HCT116 (cell line): ENCODE results near the gene PLRG1. TPM values are rescaled to one million over a fixed set of nuclear protein-coding genes. Genes with fewer than 3 reads are reported as not detected.

Experiments
- ATAC-seq: fragments of 200-7000 bp; cut with Tn5 transposase; 2 replicates; pipeline ENCODE4 v1.9.1; 2020; ENCODE audit warnings: mild to moderate bottlenecking, moderate library complexity
- BruUV-seq: library from RNA; stranded (reverse); fragments of 400-500 nt; replicated peaks from 2 replicates; lab custom pipeline; 2021; lab: Mats Ljungman, UMichigan
- CTCF ChIA-PET: fragments of 300-600 bp; sonication (Branson Sonifier 250); formaldehyde crosslinking; loops from one replicate; lab custom pipeline; 2021; ENCODE audit warnings: antibody characterized with exemption; lab: Charles Lee
- POLR2A ChIA-PET: fragments of 300-600, 350-600 bp; sonication (Branson Sonifier 250); formaldehyde crosslinking; loops from one replicate; lab custom pipeline; 2021; ENCODE audit warnings: antibody characterized with exemption; lab: Charles Lee
- RAD21 ChIA-PET, 2 experiments: fragments of 300-600 bp; sonication (Branson Sonifier 250); formaldehyde crosslinking; loops; one replicate each; lab custom pipeline; 2023; ENCODE audit warnings: low total read pairs in 2 of 2; ENCODE audit not compliant: uncharacterized antibody in 2 of 2, unreplicated experiment in 2 of 2, low non-redundant PET in 1 of 2; lab: Charles Lee
- DNase-seq: peaks from one replicate; pipeline ENCODE4 v3.0.0-alpha.2; 2010; ENCODE audit warnings: low read depth, low spot score
- H2AFZ ChIP-seq: fragments of 200-600 bp; shearing (Covaris generic), sonication (generic); 2 replicates; pipeline ENCODE4 v1.6.1; 2017; ENCODE audit warnings: low read depth, mixed run types, mixed read lengths, antibody characterized with exemption, low read length; ENCODE audit not compliant: poor library complexity, severe bottlenecking
- H3K27ac ChIP-seq: 2 replicates; pipeline ENCODE4 v1.5.1; 2012; ENCODE audit warnings: low read depth, low read length
- H3K27me3 ChIP-seq: fragments of 200-600 bp; sonication (generic); 2 replicates; pipeline ENCODE4 v1.6.1; 2016; ENCODE audit warnings: mixed run types, low read length, mixed read lengths; ENCODE audit not compliant: insufficient read depth
- H3K36me3 ChIP-seq, 2 experiments: fragments of 200-500 bp in 1 of 2; fragments of 200-600 bp in 1 of 2; sonication (Bioruptor generic) in 1 of 2; sonication (generic) in 1 of 2; 2 replicates each; pipeline versions ENCODE4 v1.5.1 to v1.6.1; 2014 to 2016; ENCODE audit warnings: low read length in 2 of 2, inconsistent platforms in 1 of 2, mixed read lengths in 1 of 2, mixed run types in 1 of 2; ENCODE audit not compliant: insufficient read depth in 2 of 2, control insufficient read depth in 1 of 2
- H3K4me1 ChIP-seq, 2 experiments: fragments of 200-600 bp in 1 of 2; sonication (generic) in 1 of 2; 2 replicates each; pipeline versions ENCODE4 v1.5.1 to v1.6.1; 2012 to 2017; ENCODE audit warnings: low read length in 2 of 2, inconsistent platforms in 1 of 2, mild to moderate bottlenecking in 1 of 2, mixed read lengths in 1 of 2, mixed run types in 1 of 2, moderate library complexity in 1 of 2; ENCODE audit not compliant: insufficient read depth in 2 of 2, control insufficient read depth in 1 of 2
- H3K4me2 ChIP-seq: fragments of 200-600 bp; sonication (generic); 2 replicates; pipeline ENCODE4 v1.6.1; 2017; ENCODE audit warnings: mixed run types, low read length, mixed read lengths
- H3K4me3 ChIP-seq, 2 experiments: fragments of 200-600 bp in 1 of 2; sonication (generic) in 1 of 2; replicated peaks in 1 of 2; 2 replicates each; pipeline ENCODE4 v1.5.1; 2011 to 2016; ENCODE audit warnings: low read length in 2 of 2, control low read depth in 1 of 2, low read depth in 1 of 2, mild to moderate bottlenecking in 1 of 2, mixed read lengths in 1 of 2, mixed run types in 1 of 2
- H3K79me2 ChIP-seq: fragments of 200-600 bp; sonication (generic); 2 replicates; pipeline ENCODE4 v1.6.1; 2017; ENCODE audit warnings: mild to moderate bottlenecking, mixed run types, low read length, moderate library complexity, mixed read lengths; ENCODE audit not compliant: insufficient read depth
- H3K9ac ChIP-seq: fragments of 200-600 bp; sonication (generic); 2 replicates; pipeline ENCODE4 v1.6.1; 2016; ENCODE audit warnings: low read length, mixed read lengths
- H3K9me2 ChIP-seq: fragments of 200-600 bp; sonication (generic), shearing (Covaris generic); 2 replicates; pipeline ENCODE4 v1.6.1; 2017; ENCODE audit warnings: mixed run types, mild to moderate bottlenecking, moderate library complexity; ENCODE audit not compliant: insufficient read depth
- H3K9me3 ChIP-seq, 2 experiments: fragments of 200-500 bp in 1 of 2; fragments of 200-600 bp in 1 of 2; sonication (Bioruptor generic) in 1 of 2; sonication (generic) in 1 of 2; 2 replicates each; pipeline ENCODE4 v1.6.1; 2014 to 2017; ENCODE audit warnings: low read length in 2 of 2, mixed read lengths in 2 of 2, inconsistent platforms in 1 of 2, low read depth in 1 of 2, mild to moderate bottlenecking in 1 of 2, mixed run types in 1 of 2, moderate library complexity in 1 of 2; ENCODE audit not compliant: control insufficient read depth in 1 of 2, insufficient read depth in 1 of 2
- H4K20me1 ChIP-seq: fragments of 200-600 bp; sonication (generic), shearing (Covaris generic); 2 replicates; pipeline ENCODE4 v1.6.1; 2017; ENCODE audit warnings: mixed run types, mild to moderate bottlenecking, moderate library complexity; ENCODE audit not compliant: insufficient read depth
- CEBPB ChIP-seq: IDR thresholded peaks from 2 replicates; pipeline ENCODE4 v1.6.1; 2012; ENCODE audit warnings: low read depth
- EGR1 ChIP-seq: IDR thresholded peaks from 2 replicates; pipeline ENCODE4 v1.6.1; 2012; ENCODE audit warnings: low read depth
- EZH2 ChIP-seq: fragments of 200-600 bp; sonication (generic); IDR thresholded peaks from 2 replicates; pipeline ENCODE4 v1.6.1; 2017; ENCODE audit warnings: antibody characterized with exemption, mixed run types
- RAD21 ChIP-seq: IDR thresholded peaks from 2 replicates; pipeline ENCODE4 v1.6.1; 2012; ENCODE audit warnings: low read depth, mild to moderate bottlenecking
- SIN3A ChIP-seq: IDR thresholded peaks from 2 replicates; pipeline ENCODE4 v1.6.1; 2012; ENCODE audit warnings: low read depth
- SP1 ChIP-seq: IDR thresholded peaks from 2 replicates; pipeline ENCODE4 v1.6.1; 2012; ENCODE audit warnings: low read depth
- TCF7L2 ChIP-seq: IDR thresholded peaks from 2 replicates; pipeline ENCODE4 v1.7.0; 2011; ENCODE audit warnings: borderline replicate concordance, inconsistent platforms; ENCODE audit not compliant: insufficient read depth, insufficient read length; ENCODE audit errors: extremely low read depth
- ZBTB33 ChIP-seq: IDR thresholded peaks from 2 replicates; pipeline ENCODE4 v1.6.1; 2011; ENCODE audit warnings: mild to moderate bottlenecking, low read length, moderate library complexity; ENCODE audit not compliant: insufficient replicate concordance; ENCODE audit errors: extremely low read depth
- ZNF274 ChIP-seq: fragments of 200-500 bp; sonication (Bioruptor generic); IDR thresholded peaks from 2 replicates; pipeline ENCODE4 v1.6.1; 2014; ENCODE audit warnings: mild to moderate bottlenecking, low read depth, low read length, inconsistent platforms
- intact Hi-C: fragments of 100-400 bp; cut with micrococcal nuclease; formaldehyde crosslinking; loops from 2 replicates; pipeline ENCODE4 v1.10.0; 2022
- total RNA-seq: library from RNA; stranded (reverse); gene quantifications from one replicate; pipeline ENCODE4 v1.2.1, GENCODE V29; 2021; ENCODE audit not compliant: unreplicated experiment
- TF ChIP-seq, protein P1 (sequence below): IDR thresholded peaks from 2 replicates; pipeline ENCODE4 v1.6.1; 2012; ENCODE audit warnings: low read depth

The PLRG1 gene
- total RNA-seq, 1 experiment from 2014 or later, result 141 TPM

DNA sequence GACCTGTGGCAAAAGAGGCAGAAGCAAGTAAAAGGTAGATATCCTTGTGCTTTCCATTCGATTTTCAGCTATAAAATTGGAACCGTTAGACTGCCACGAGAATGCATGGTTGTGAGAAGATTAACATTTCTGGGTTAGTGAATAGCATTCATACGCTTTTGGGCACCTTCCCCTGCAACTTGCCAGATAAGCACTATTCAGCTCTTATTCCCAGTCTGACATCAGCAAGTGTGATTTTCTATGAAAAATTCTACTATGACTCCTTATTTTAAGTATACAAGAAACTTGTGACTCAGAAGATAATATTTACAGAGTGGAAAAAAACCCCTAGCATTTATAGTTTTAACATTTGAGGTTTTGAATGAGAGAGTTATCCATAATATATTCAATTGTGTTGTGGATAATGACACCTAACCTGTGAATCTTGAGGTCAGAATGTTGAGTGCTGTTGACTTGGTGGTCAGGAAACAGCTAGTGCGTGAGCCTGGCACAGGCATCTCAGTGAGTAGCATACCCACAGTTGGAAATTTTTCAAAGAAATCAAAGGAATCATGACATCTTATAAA, 16.5 kb upstream of the PLRG1 start:
- RAD21 ChIA-PET, result no interaction called here
- ATAC-seq, result no peak

DNA sequence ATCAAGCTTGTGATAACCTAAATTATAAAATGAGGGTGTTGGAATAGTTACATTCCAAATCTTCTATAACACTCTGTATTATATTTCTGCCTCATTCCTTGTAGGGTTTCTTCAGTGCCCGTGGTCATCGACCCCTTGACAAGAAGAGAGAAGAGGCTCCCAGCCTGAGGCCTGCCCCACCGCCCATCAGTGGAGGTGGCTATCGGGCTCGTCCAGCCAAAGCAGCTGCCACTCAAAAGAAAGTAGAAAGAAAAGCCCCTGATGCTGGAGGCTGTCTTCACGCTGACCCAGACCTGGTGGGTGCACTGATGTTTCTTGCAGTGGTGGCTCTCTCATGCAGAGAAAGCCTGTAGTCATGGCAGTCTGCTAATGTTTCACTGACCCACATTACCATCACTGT, 15.5 kb upstream of the PLRG1 start:
- H2AFZ ChIP-seq, result no peak overlapping the region
- H3K27me3 ChIP-seq, result no peaks in the 10 kb centered on the region
- no peaks in the 10 kb centered on the region for H3K9me3 ChIP-seq
- DNase-seq, result no peak
- no peak overlapping the region for H3K27ac ChIP-seq
- TF ChIP-seq, protein P1, sequence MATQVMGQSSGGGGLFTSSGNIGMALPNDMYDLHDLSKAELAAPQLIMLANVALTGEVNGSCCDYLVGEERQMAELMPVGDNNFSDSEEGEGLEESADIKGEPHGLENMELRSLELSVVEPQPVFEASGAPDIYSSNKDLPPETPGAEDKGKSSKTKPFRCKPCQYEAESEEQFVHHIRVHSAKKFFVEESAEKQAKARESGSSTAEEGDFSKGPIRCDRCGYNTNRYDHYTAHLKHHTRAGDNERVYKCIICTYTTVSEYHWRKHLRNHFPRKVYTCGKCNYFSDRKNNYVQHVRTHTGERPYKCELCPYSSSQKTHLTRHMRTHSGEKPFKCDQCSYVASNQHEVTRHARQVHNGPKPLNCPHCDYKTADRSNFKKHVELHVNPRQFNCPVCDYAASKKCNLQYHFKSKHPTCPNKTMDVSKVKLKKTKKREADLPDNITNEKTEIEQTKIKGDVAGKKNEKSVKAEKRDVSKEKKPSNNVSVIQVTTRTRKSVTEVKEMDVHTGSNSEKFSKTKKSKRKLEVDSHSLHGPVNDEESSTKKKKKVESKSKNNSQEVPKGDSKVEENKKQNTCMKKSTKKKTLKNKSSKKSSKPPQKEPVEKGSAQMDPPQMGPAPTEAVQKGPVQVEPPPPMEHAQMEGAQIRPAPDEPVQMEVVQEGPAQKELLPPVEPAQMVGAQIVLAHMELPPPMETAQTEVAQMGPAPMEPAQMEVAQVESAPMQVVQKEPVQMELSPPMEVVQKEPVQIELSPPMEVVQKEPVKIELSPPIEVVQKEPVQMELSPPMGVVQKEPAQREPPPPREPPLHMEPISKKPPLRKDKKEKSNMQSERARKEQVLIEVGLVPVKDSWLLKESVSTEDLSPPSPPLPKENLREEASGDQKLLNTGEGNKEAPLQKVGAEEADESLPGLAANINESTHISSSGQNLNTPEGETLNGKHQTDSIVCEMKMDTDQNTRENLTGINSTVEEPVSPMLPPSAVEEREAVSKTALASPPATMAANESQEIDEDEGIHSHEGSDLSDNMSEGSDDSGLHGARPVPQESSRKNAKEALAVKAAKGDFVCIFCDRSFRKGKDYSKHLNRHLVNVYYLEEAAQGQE, result no peak
- no peak for TF ChIP-seq TCF7L2
- TF ChIP-seq RAD21, result no peak
- TF ChIP-seq ZNF274, result no peak
- TF ChIP-seq SP1, result no peak
- no peak for TF ChIP-seq CEBPB
- TF ChIP-seq ZBTB33, result no peak
- no peak for TF ChIP-seq EZH2
- no peak for TF ChIP-seq EGR1
- no TSS peak for BruUV-seq
- intact Hi-C loops, result no loop called here
- ChIA-PET POLR2A (no interaction called here), CTCF (no interaction called here), RAD21 (no interaction called here)
- H3K36me3 ChIP-seq, result no peaks in the 10 kb centered on the region
- no peaks in the 10 kb centered on the region for H4K20me1 ChIP-seq
- no peaks in the 10 kb centered on the region for H3K79me2 ChIP-seq
- no peaks in the 10 kb centered on the region for H3K4me1 ChIP-seq
- ATAC-seq, result no peak
- H3K9me2 ChIP-seq, result no peaks in the 10 kb centered on the region
- H3K4me2 ChIP-seq, result no peak overlapping the region
- no peak overlapping the region for H3K9ac ChIP-seq
- no peak overlapping the region for H3K4me3 ChIP-seq

More for the DNA sequence above, 16.5 kb upstream of the PLRG1 start:
- intact Hi-C loops, result no loop called here
- no peaks in the 10 kb centered on the region for H3K79me2 ChIP-seq
- no peaks in the 10 kb centered on the region for H4K20me1 ChIP-seq
- H3K4me3 ChIP-seq, result no peak overlapping the region
- H3K9me3 ChIP-seq, result no peaks in the 10 kb centered on the region
- ChIA-PET POLR2A (no interaction called here), CTCF (no interaction called here)
- H3K27ac ChIP-seq, result no peak overlapping the region
- H3K27me3 ChIP-seq, result no peaks in the 10 kb centered on the region
- H3K9me2 ChIP-seq, result no peaks in the 10 kb centered on the region
- no peak overlapping the region for H3K9ac ChIP-seq
- no peak overlapping the region for H3K4me2 ChIP-seq
- no peaks in the 10 kb centered on the region for H3K36me3 ChIP-seq
- no TSS peak for BruUV-seq
- TF ChIP-seq RAD21, result no peak
- no peak for TF ChIP-seq EGR1
- TF ChIP-seq SIN3A, result no peak
- H2AFZ ChIP-seq, result no peak overlapping the region
- DNase-seq, result no peak
- no peaks in the 10 kb centered on the region for H3K4me1 ChIP-seq
